GM10847 (cell line): ENCODE data around the gene DENND4A.

Experiments
- POLR2A ChIP-seq: IDR thresholded peaks from 2 replicates; pipeline ENCODE4 v1.6.1; 2011; ENCODE audit not compliant: insufficient read length; ENCODE audit errors: extremely low read depth

The DENND4A gene

DNA sequence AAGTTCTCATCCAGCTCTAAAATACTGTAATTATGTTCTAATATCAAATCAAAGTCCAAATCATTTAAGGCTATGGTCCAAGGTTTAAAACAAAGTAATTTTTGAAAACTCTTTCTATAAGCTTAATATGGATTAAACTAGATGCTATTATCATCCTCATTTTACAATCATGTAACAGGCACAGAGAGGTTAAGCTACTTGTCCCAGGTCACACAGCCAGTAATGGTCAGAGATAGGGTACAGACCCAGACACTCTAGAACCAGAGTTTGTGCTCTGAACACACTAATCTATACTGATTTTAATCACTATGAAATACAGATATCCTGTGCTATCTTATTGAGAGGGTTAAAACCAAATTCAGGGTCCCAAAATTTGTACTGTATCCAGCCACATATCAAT, 44.8 kb downstream of the DENND4A start:
- no peak for TF ChIP-seq POLR2A

DNA sequence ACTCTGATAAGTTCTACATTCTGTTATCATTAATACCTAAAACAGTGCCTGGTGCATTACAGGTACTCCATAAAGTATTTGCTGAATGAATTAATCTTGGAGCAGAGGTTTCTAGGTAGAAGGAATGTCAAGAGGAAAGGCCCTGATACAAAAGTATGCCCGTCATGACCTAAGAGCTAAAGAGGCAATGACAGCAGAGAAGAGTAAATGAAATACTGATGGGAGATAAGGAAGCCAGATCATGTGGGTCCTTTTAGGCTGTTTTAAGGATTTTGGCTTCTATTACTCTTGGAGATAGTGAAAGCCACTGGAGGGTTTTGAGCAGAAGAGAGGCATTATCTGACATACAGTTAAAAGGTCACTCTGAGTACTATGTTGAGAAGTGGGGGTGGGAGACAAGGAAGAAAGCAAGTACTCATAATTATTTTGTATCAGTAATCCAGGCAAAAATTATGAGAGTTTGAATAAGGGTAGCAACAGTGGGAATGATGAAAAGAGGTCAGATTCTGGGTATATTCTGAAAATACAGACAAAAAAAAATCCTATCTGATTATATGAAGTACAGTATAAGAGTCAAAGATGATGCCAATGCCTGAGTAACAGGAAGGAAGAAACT, 48.3 kb downstream of the DENND4A start:
- no peak for TF ChIP-seq POLR2A

DNA sequence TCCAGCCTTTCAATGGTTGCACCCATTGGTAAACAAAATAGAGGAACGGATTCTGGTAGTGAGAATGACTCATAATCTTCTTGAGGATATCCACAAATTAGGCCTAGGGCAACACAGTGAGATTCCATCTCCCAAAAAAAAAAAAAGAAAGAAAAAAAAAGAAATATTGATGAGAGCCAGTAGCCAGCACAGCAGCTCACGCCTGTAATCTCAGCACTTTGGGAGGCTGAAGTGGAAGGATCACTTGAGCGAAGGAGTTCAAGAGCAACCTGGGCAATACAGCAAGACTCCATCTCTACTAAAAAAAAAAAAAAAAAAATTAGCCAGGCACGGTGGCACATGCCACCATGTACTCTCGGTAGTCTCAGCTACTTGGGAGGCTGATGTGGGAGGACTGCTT, 51.9 kb downstream of the DENND4A start:
- no peak for TF ChIP-seq POLR2A

DNA sequence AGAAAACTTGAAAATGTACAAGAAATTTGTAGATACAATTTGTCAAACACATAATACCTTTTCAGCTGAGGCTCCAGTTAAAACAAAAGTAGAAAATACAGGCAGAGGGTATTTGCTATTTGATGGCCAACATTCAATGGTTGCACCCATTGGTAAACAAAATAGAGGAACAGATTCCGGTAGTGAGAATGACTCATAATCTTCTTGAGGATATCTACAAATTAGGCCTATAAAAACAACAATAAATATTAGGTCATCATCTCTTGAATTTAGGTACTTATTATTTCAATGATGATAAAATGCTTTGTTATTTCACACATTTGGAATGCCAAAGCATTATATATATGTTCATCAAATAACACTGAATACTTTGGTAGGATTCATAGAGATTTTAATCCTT, 53.4 kb downstream of the DENND4A start:
- TF ChIP-seq POLR2A, result no peak

DNA sequence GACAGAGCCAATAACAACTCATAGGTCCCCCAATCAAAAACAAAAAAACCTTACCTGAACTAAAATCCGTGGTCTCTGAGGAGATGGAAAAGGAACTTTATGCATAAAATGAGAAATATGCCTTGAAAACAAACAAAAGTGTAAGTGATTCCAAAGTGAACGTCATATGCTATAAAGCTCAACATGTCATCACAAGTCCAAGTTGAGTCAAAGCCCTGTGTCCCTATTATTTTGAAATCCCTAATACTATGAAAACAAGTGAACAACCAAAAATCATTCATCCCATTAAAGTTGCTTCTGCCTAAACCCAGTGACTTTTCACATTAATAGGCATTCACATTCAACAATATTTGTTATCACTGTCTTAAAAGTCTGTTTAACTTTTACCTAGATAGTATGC, 59.4 kb downstream of the DENND4A start:
- no peak for TF ChIP-seq POLR2A

DNA sequence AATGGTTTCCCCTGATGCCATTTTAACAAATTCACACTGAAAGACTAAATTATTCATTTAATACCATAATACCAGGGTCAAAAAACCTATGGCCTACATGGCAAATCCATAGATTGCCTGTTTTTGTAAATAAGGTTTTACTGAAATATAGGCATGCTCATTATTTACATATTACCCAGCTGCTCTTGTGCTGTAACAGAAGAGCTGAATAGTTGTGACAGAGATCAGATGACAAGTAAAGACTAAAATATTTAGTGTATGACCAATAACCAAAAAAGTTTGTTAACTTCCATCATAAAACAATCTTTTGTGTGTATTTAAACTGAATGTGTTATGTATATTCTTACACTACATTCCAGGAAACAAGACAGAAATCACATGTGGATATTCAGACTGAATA, 60.2 kb downstream of the DENND4A start:
- TF ChIP-seq POLR2A, result no peak

DNA sequence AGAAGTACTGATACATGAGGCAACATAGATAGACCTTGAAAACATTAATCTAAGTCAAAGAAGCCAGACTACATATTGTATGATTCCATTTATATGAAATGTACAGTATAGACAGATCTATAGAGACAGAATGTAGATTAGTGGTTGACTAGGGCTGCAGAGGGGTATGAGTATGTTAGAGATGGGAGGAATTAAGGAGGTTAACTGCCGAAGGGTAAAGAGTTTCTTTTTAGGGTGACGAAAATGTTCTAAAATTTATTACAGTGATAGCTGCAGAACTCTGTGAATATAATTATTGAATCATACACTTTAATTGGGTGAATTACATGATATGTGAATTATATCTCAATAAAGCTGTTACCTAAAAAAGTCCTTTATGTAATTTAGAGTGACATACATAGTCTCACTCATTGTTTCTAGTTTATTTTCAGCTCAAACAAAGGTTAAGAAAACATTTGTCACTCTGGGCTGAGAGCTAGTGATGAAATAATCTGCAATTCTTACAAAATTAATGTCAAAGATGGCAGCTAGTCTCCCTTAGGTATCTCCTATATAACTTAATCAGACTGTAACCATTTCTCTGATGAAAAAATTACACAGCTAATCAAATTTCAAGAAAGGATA, 61.4 kb downstream of the DENND4A start:
- no peak for TF ChIP-seq POLR2A

DNA sequence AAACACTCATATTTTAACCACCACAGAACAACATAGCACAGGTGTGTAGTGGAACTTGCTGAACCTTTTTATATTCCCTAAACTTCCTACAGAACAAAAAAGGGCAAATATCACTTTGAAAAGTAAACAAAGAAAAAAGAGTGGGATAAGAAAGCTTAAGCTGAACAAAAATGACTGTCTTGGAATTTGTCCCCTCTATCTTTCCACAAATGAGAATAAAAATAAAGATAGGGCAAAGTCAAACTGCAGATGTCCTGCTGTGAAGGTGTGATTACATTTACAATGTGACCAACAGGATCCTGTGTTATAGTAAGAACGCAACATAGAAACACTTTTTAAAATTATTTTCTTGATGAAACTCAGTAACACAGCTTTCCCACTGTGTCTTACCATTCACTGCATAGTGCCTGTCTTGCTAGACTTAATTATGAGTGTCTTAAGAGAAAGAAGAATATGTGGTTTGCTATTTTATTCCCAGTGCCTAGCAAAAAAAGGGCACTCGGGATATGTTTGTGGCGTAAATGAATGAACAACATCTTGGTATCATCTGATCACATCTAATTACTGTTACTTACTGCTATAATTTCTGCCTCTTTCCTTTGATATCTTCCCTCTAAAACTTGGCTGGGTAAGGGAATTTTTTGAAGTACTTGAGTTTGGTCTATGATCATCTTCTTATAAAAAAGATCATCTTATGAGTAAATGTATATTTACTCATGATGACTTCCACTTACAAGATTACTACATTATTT, 67.5 kb downstream of the DENND4A start:
- TF ChIP-seq POLR2A, result no peak

DNA sequence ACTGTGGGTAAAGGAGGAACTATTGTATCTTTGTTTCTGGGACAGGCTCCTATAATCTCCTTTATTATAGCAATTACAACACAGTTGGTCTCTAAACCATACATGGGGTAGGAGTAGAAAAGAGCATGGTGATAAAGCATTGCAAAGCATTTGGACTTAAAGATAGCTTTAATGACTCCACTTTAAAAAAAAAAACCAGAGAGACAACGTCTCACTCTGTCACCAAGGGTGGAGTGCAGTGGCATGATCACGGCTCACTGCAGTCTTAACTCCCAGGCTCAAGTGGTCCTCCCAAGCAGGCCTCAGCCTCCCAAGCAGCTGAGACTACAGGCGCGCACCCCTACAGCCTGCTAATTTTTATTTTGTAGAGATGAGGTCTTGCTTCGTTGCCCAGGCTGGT, 68.2 kb downstream of the DENND4A start:
- TF ChIP-seq POLR2A, result no peak

DNA sequence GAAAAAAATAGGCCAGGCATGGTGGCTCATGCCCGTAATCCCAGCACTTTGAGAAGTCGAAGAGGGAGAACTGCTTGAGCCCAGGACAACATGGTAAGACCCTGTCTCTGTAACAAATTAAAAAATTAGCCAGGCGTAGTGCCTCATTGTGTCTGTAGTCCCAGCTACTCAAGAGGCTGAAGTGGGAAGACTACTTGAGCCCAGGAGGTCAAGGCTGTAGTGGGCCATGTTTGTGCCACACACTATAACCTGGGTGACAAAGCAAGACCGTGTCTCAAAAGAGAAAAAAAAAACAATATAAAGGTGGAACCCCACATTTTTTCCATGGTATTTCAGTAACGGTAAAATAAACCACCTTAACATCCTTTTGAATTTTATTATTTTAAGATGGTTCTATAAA, 69.9 kb downstream of the DENND4A start:
- TF ChIP-seq POLR2A, result no peak

DNA sequence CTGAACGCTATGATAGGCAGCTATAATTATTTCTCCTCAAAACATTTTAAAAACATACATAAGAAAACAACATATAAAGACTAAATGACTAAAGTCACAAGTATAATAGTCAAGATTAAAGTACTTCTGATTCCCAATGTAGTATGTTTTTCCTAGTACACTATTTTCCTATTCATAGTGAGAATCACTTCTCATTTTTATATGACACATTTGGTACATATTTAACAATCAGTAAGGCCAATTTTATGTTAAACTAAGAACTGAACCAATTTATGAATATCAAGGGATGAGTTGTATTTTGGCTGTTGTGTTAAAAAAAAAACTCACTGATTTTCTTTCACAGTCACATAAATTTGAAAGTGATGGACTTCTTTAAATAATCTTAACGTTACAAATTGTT, 79.7 kb downstream of the DENND4A start:
- no peak for TF ChIP-seq POLR2A

DNA sequence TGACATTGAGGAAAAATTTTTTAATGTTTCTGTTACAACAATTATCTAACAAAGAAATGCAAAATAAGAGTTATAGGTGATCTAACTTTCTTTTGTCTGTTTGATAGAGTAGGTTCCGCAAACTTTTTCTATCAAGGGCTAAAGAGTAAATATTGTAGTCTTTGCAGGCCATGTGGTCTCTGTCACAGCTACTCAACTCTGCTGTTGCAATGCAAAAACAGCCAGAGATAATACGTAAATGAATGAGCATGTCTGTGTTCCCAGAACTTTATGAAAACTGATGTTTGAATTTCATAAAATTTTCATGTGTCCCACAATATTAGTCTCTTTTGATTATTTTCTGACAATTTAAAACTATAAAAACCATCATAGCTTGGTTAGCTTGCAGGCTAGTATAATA, 97.0 kb downstream of the DENND4A start:
- no peak for TF ChIP-seq POLR2A

DNA sequence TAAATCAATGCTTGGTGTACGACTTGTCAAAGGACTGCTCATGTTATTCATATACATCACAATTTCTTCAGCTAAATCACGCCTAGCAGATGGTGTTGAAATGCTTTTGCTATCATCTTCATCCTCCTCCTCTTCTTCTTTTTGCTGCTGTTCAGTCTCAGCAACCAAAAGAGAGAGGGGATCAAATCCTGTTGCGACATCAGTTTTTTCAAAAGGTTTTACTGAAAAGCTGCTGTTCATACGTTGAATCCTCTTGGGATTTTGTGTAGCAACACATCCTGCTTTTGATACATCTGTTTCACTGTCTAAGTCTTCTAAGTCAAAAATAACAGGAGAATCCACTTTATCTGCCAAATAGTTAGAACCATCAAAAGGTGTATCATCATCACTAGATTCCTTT, 101.3 kb downstream of the DENND4A start:
- no peak for TF ChIP-seq POLR2A

DNA sequence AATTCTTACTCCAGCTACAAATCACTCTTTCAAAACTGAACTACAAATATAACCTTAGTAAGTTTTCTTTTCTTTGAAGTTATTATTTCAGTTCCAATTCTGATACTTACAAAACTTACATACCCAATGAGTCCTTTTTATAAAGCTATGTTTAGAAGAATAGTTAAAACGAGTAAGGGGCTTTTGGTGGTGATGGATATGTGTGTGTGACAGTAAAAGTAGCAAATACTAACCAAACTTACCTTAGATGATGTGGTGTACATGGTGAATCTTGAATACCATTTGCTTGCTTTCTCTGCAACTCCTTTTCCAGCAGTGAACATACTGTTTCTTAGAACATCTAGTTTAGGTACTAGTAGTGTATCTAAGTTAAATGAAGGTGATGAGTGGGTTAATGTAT, 101.9 kb downstream of the DENND4A start:
- TF ChIP-seq POLR2A, result no peak

DNA sequence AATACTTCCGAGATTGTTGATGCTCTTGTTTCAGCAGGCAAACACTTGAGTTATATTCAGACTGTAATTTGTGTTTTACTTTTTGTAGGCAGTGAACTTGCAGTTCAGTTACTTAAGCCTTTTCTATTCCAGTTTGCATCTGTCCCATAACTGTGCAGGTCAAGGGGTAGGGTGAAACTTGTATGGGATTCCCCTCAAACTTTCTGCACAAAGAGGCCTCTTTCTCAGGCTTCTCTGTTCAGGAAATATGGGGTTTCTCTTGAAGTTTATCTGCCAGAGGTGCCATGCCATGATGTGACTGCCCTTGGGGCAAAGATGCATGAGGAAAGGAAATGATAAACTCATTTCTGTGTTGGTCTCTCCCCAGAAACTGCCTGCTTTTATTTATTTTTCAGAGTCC, 103.6 kb downstream of the DENND4A start:
- no peak for TF ChIP-seq POLR2A

DNA sequence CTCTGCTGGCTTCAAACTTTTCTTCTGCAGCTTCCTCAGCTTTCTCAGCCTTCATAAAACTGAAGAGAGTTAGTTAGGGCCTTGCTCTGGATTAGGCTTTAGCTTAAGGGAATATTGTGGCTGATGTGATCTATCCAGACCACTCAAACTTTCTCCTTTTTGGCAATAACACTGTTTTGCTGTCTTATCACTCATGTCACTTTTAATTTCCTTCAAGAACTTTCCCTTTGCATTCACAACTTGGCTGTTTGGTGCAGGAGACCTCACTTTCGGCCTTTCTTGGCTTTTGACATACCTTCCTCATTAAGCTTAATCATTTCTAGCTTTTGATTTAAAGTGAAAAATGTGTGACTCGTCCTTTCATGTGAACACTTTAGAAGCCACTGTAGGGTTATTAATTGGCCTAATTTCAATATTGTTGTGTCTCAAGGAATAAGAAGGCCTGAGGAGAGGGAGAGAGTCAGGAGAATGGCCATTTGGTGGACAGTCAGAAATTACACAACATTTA, 109.6 kb downstream of the DENND4A start:
- TF ChIP-seq POLR2A, result no peak
